Measurements from ENCODE around the gene RUFY2.
"Not testable (repeated sequence)": the region's sequence is repeated elsewhere in the genome, so short reads cannot be mapped to it uniquely, and the experiment has no call there.

RUFY2 gene

GRCh38 chr10:68324396-68324795, 82.7 kb downstream of the RUFY2 start:
- DNase-seq = not testable (repeated sequence)

GRCh38 chr10:68318331-68319059, 88.6 kb downstream of the RUFY2 start:
- no peak for DNase-seq

- DNase-seq = no peak
Observed at GRCh38 chr10:68315582-68315981, 91.5 kb downstream of the RUFY2 start.

GRCh38 chr10:68314930-68315329, 92.1 kb downstream of the RUFY2 start:
- DNase-seq = not testable (repeated sequence)

- DNase-seq = no peak
Observed at GRCh38 chr10:68310531-68310930, 96.5 kb downstream of the RUFY2 start.

GRCh38 chr10:68305854-68306253, 101.2 kb downstream of the RUFY2 start:
- no peak for DNase-seq

- DNase-seq = no peak
Observed at GRCh38 chr10:68303849-68304412, 103.1 kb downstream of the RUFY2 start.

GRCh38 chr10:68302871-68303270, 104.2 kb downstream of the RUFY2 start:
- no peak for DNase-seq

- no peak for DNase-seq
Observed at GRCh38 chr10:68302503-68302823, 104.6 kb downstream of the RUFY2 start.

- DNase-seq = no peak
Observed at GRCh38 chr10:68301790-68302502, 105.1 kb downstream of the RUFY2 start.

- no peak for DNase-seq
Observed at GRCh38 chr10:68301301-68301700, 105.8 kb downstream of the RUFY2 start.

- no peak for DNase-seq
Observed at GRCh38 chr10:68296843-68297663, 110.0 kb downstream of the RUFY2 start.
